SK-N-SH treated with all-trans-retinoic acid at 6 μM for 48 hours (cell line): ENCODE data around the gene ZNF280C.
A peak's percentile ranks its signal among the peaks of the same experiment; 100 is the strongest.

ENCODE experiments used
- ATAC-seq: fragments of 200-7000 bp; cut with Tn5 transposase; 3 replicates; pipeline ENCODE4 v1.9.1; 2020; ENCODE audit warnings: mild to moderate bottlenecking, moderate library complexity
- ARNTL ChIP-seq: fragments of 450-650 bp; formaldehyde crosslinking; IDR thresholded peaks from 2 replicates; pipeline ENCODE4 v1.5.0; 2020; ENCODE audit warnings: low read depth, mild to moderate bottlenecking, moderate library complexity, borderline replicate concordance
- BACH2 ChIP-seq: fragments of 250-450 bp; sonication (Bioruptor Pico); IDR thresholded peaks from 2 replicates; pipeline ENCODE4 v1.9.0; 2021; ENCODE audit warnings: mild to moderate bottlenecking, borderline replicate concordance
- CSDC2 ChIP-seq: fragments of 250-450 bp; sonication (Bioruptor Pico); IDR thresholded peaks from 2 replicates; pipeline ENCODE4 v1.5.0; 2020; ENCODE audit warnings: mild to moderate bottlenecking, moderate library complexity
- ESRRG ChIP-seq: fragments of 250-450 bp; sonication (Bioruptor Pico); IDR thresholded peaks from 2 replicates; pipeline ENCODE4 v1.6.1; 2021; ENCODE audit warnings: mild to moderate bottlenecking
- GLIS3 ChIP-seq: fragments of 250-450 bp; sonication (Bioruptor Pico); IDR thresholded peaks from 2 replicates; pipeline ENCODE4 v1.5.0; 2020; ENCODE audit warnings: mild to moderate bottlenecking, moderate library complexity
- ISL1 ChIP-seq: fragments of 250-450 bp; sonication (Bioruptor Pico); IDR thresholded peaks from 2 replicates; pipeline ENCODE4 v2.1.2; 2022; ENCODE audit warnings: mild to moderate bottlenecking, moderate library complexity
- OSR1 ChIP-seq: fragments of 250-450 bp; sonication (Bioruptor Pico); IDR thresholded peaks from 2 replicates; pipeline ENCODE4 v1.8.0; 2022; ENCODE audit warnings: moderate library complexity, mild to moderate bottlenecking, inconsistent platforms
- POU6F1 ChIP-seq: fragments of 250-450 bp; sonication (Bioruptor Pico); IDR thresholded peaks from 2 replicates; pipeline ENCODE4 v1.8.0; 2021; ENCODE audit warnings: low read depth, mild to moderate bottlenecking, moderate library complexity, borderline replicate concordance
- PPARA ChIP-seq: fragments of 250-450 bp; sonication (Bioruptor Pico); IDR thresholded peaks from 2 replicates; pipeline ENCODE4 v1.5.0; 2020; ENCODE audit warnings: mild to moderate bottlenecking, borderline replicate concordance
- RARB ChIP-seq: fragments of 250-450 bp; sonication (Bioruptor Pico); IDR thresholded peaks from 2 replicates; pipeline ENCODE4 v1.8.0; 2021; ENCODE audit warnings: mild to moderate bottlenecking, moderate library complexity
- SNAI2 ChIP-seq: fragments of 250-450 bp; sonication (Bioruptor Pico); IDR thresholded peaks from 2 replicates; pipeline ENCODE4 v1.5.0; 2020; ENCODE audit warnings: mild to moderate bottlenecking, moderate library complexity
- TCF4 ChIP-seq: fragments of 250-450 bp; sonication (Bioruptor Pico); IDR thresholded peaks from 2 replicates; pipeline ENCODE4 v1.8.0; 2021; ENCODE audit warnings: mild to moderate bottlenecking, moderate library complexity, borderline replicate concordance
- TOX ChIP-seq: fragments of 250-450 bp; sonication (Bioruptor Pico); IDR thresholded peaks from 2 replicates; pipeline ENCODE4 v1.8.0; 2021; ENCODE audit warnings: mild to moderate bottlenecking, moderate library complexity, borderline replicate concordance
- TSHZ2 ChIP-seq: fragments of 250-450 bp; sonication (Bioruptor Pico); IDR thresholded peaks from 2 replicates; pipeline ENCODE4 v1.5.0; 2020; ENCODE audit warnings: mild to moderate bottlenecking, moderate library complexity
- ZC3H10 ChIP-seq: fragments of 250-450 bp; sonication (Bioruptor Pico); IDR thresholded peaks from 2 replicates; pipeline ENCODE4 v1.5.1; 2021; ENCODE audit warnings: mild to moderate bottlenecking, moderate library complexity
- ZFP30 ChIP-seq: fragments of 450-650 bp; formaldehyde crosslinking; IDR thresholded peaks from 2 replicates; pipeline ENCODE4 v1.5.0; 2022; ENCODE audit warnings: mild to moderate bottlenecking, moderate library complexity
- ZNF565 ChIP-seq: fragments of 450-650 bp; formaldehyde crosslinking; conservative IDR thresholded peaks from 2 replicates; pipeline ENCODE4 v1.5.0; 2020; ENCODE audit warnings: low read depth, mild to moderate bottlenecking, moderate library complexity
- ZNF70 ChIP-seq: fragments of 450-650 bp; formaldehyde crosslinking; IDR thresholded peaks from 2 replicates; pipeline ENCODE4 v1.5.0; 2020; ENCODE audit warnings: mild to moderate bottlenecking, moderate library complexity
- ZNF8 ChIP-seq: fragments of 450-650 bp; formaldehyde crosslinking; IDR thresholded peaks from 2 replicates; pipeline ENCODE4 v1.5.0; 2020; ENCODE audit warnings: mild to moderate bottlenecking, moderate library complexity
- TF ChIP-seq, protein P1 (sequence below): fragments of 250-450 bp; sonication (Bioruptor Pico); IDR thresholded peaks from 2 replicates; pipeline ENCODE4 v1.8.0; 2020; ENCODE audit warnings: mild to moderate bottlenecking, moderate library complexity, borderline replicate concordance
- TF ChIP-seq, protein P2 (sequence below): fragments of 250-450 bp; sonication (Bioruptor Pico); IDR thresholded peaks from 2 replicates; pipeline ENCODE4 v1.5.1; 2020; ENCODE audit warnings: low read depth, mild to moderate bottlenecking, moderate library complexity

Gene ZNF280C

DNA sequence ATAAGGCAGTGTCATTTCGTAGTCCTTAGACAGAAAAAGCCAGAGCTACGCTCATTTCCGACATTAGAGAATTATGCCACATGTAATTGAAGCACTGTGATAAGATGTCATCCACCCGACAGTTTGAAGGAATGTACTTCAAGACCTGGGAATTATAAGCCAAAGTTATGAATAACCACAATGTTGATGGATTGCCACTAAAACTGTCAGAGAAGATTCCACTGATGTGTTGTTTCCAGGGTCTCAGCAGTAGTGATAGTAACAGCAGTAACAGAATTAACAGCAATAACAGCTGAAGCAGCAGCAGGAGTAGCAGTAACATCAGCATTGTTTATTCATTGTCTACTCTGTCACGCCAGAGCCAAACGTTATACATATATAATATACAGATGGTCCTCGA lies 72.2 kb downstream of the ZNF280C start:
- ATAC-seq = no peak

GRCh38 chrX:130190801-130191200 lies 77.9 kb downstream of the ZNF280C start:
- TF ChIP-seq ZNF8 (CRISPR knock-in tag) (no peak), ZNF70 (CRISPR knock-in tag) (no peak), TSHZ2 (CRISPR knock-in tag) (no peak), ZNF565 (CRISPR knock-in tag) (no peak), ZC3H10 (CRISPR knock-in tag) (no peak), GLIS3 (CRISPR knock-in tag) (no peak), ESRRG (CRISPR knock-in tag) (no peak), ZFP30 (no peak), PPARA (CRISPR knock-in tag) (no peak), ISL1 (CRISPR knock-in tag) (no peak), TOX (CRISPR knock-in tag) (no peak), POU6F1 (CRISPR knock-in tag) (no peak), SNAI2 (CRISPR knock-in tag) (no peak), TCF4 (CRISPR knock-in tag) (no peak), RARB (CRISPR knock-in tag) (no peak)
- TF ChIP-seq, protein P1, sequence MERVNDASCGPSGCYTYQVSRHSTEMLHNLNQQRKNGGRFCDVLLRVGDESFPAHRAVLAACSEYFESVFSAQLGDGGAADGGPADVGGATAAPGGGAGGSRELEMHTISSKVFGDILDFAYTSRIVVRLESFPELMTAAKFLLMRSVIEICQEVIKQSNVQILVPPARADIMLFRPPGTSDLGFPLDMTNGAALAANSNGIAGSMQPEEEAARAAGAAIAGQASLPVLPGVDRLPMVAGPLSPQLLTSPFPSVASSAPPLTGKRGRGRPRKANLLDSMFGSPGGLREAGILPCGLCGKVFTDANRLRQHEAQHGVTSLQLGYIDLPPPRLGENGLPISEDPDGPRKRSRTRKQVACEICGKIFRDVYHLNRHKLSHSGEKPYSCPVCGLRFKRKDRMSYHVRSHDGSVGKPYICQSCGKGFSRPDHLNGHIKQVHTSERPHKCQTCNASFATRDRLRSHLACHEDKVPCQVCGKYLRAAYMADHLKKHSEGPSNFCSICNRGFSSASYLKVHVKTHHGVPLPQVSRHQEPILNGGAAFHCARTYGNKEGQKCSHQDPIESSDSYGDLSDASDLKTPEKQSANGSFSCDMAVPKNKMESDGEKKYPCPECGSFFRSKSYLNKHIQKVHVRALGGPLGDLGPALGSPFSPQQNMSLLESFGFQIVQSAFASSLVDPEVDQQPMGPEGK (CRISPR knock-in tag) = no peak
- no peak for ATAC-seq

More for the DNA sequence above, 72.2 kb downstream of the ZNF280C start:
- TF ChIP-seq, protein P1 (CRISPR knock-in tag) = no peak
- TF ChIP-seq CSDC2 (CRISPR knock-in tag) (no peak), ZNF8 (CRISPR knock-in tag) (no peak), ZNF565 (CRISPR knock-in tag) (no peak), SNAI2 (CRISPR knock-in tag) (no peak), ISL1 (CRISPR knock-in tag) (no peak; the same call in 1 of the 2 replicates), PPARA (CRISPR knock-in tag) (no peak), OSR1 (CRISPR knock-in tag) (no peak)

DNA sequence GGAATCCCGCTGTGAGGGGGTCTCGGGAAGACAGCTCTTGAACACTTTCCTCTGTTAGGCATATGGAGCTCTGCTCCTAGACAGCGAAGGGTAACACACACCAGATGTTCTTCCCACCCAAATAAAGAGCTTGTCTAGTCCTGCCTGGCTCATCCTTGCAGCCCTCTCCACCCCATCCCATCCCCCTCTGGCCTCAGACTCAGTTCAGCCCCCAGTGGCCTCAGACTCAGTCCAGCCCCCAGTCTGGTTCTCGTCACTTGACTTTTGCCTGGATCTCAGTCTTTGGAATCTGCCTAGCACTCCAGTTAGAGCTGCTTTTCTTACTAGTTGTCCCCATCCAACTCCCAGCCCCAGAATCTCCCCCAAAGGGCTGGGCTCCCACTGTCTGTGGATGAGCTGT lies 82.0 kb downstream of the ZNF280C start:
- peak; percentile 40; the same call in 1 of the 3 replicates for ATAC-seq
- TF ChIP-seq PPARA (CRISPR knock-in tag) = no peak
- TF ChIP-seq, protein P2, sequence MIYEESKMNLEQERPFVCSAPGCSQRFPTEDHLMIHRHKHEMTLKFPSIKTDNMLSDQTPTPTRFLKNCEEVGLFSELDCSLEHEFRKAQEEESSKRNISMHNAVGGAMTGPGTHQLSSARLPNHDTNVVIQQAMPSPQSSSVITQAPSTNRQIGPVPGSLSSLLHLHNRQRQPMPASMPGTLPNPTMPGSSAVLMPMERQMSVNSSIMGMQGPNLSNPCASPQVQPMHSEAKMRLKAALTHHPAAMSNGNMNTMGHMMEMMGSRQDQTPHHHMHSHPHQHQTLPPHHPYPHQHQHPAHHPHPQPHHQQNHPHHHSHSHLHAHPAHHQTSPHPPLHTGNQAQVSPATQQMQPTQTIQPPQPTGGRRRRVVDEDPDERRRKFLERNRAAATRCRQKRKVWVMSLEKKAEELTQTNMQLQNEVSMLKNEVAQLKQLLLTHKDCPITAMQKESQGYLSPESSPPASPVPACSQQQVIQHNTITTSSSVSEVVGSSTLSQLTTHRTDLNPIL = no peak
- no peak for TF ChIP-seq BACH2 (CRISPR knock-in tag)
- TF ChIP-seq POU6F1 (CRISPR knock-in tag) = no peak
- TF ChIP-seq RARB (CRISPR knock-in tag) = no peak
- no peak for TF ChIP-seq ISL1 (CRISPR knock-in tag)
- TF ChIP-seq ARNTL (CRISPR knock-in tag) = no peak
- no peak for TF ChIP-seq ZC3H10 (CRISPR knock-in tag)
- no peak for TF ChIP-seq ZFP30
- TF ChIP-seq ZNF70 (CRISPR knock-in tag) = no peak
- TF ChIP-seq, protein P1 (CRISPR knock-in tag) = no peak
